CD4-positive, alpha-beta T cell treated with Interleukin-15 for 1 hour (primary cell): ENCODE data around the gene ZNF462.
"Not testable (repeated sequence)": the region's sequence is repeated elsewhere in the genome, so short reads cannot be mapped to it uniquely, and the experiment has no call there.

Experiments used
- DNase-seq: peaks from one replicate; pipeline ENCODE4 v3.0.0-alpha.2; 2020

Gene ZNF462

GRCh38 chr9:106887066-106887465 lies 24.1 kb downstream of the ZNF462 start:
- no peak for DNase-seq

- DNase-seq: no peak
These were observed 26.2 kb downstream of the ZNF462 start for GRCh38 chr9:106889061-106889590.

- no peak for DNase-seq
These were observed 27.6 kb downstream of the ZNF462 start for GRCh38 chr9:106890608-106891007.

- no peak for DNase-seq
These were observed 28.3 kb downstream of the ZNF462 start for GRCh38 chr9:106891286-106891685.

- DNase-seq: no peak
These were observed 29.7 kb downstream of the ZNF462 start for GRCh38 chr9:106892632-106893031.

- DNase-seq: no peak
These were observed 30.1 kb downstream of the ZNF462 start for GRCh38 chr9:106893088-106893487.

GRCh38 chr9:106896695-106897094 lies 33.7 kb downstream of the ZNF462 start:
- no peak for DNase-seq

- DNase-seq: no peak
These were observed 34.3 kb downstream of the ZNF462 start for GRCh38 chr9:106897236-106897635.

GRCh38 chr9:106897751-106898150 lies 34.8 kb downstream of the ZNF462 start:
- no peak for DNase-seq

GRCh38 chr9:106900523-106900922 lies 37.6 kb downstream of the ZNF462 start:
- DNase-seq: not testable (repeated sequence)

GRCh38 chr9:106906129-106906528 lies 43.2 kb downstream of the ZNF462 start:
- no peak for DNase-seq

- no peak for DNase-seq
These were observed 49.0 kb downstream of the ZNF462 start for GRCh38 chr9:106911951-106912350.

GRCh38 chr9:106913276-106913675 lies 50.3 kb downstream of the ZNF462 start:
- DNase-seq: no peak

GRCh38 chr9:106915851-106916250 lies 52.9 kb downstream of the ZNF462 start:
- DNase-seq: no peak

GRCh38 chr9:106916466-106917235 lies 53.7 kb downstream of the ZNF462 start:
- DNase-seq: no peak

GRCh38 chr9:106918825-106919509 lies 56.0 kb downstream of the ZNF462 start:
- no peak for DNase-seq

GRCh38 chr9:106920091-106920490 lies 57.1 kb downstream of the ZNF462 start:
- DNase-seq: no peak

GRCh38 chr9:106920701-106921283 lies 57.8 kb downstream of the ZNF462 start:
- no peak for DNase-seq

- no peak for DNase-seq
These were observed 58.5 kb downstream of the ZNF462 start for GRCh38 chr9:106921341-106921899.

- no peak for DNase-seq
These were observed 59.1 kb downstream of the ZNF462 start for GRCh38 chr9:106922026-106922425.

GRCh38 chr9:106925392-106925791 lies 62.4 kb downstream of the ZNF462 start:
- no peak for DNase-seq

GRCh38 chr9:106927916-106928315 lies 65.0 kb downstream of the ZNF462 start:
- DNase-seq: no peak

GRCh38 chr9:106928350-106928749 lies 65.4 kb downstream of the ZNF462 start:
- no peak for DNase-seq
